Suppressor macrophage treated with lipopolysaccharide for 1 hour (primary cell): Measurements from ENCODE around the gene FASTKD2.

Source experiments
- DNase-seq, 3 donors: peaks; one replicate each; pipeline ENCODE4 v3.0.0-alpha.2; 2020 to 2022

The FASTKD2 gene

GRCh38 chr2:206765242-206766056 lies at the start of gene FASTKD2, which contains the start of gene MDH1B:
FASTKD2 (plus strand) TSS chr2:206765606; CDS start chr2:206766694, 1,088 bp downstream.
MDH1B (minus strand) TSS chr2:206765328; CDS start chr2:206765271, 57 bp downstream.
- peak; percentile 96 to 98 (median 96) for DNase-seq

- no peak for DNase-seq
These were observed 48.8 kb upstream of the FASTKD2 start for GRCh38 chr2:206716623-206717022.

- DNase-seq: no peak
These were observed 47.1 kb upstream of the FASTKD2 start, which contains the start of gene DYTN for GRCh38 chr2:206718296-206718695. DYTN (minus strand) TSS chr2:206718396; CDS start chr2:206718279, 117 bp downstream.

DNA sequence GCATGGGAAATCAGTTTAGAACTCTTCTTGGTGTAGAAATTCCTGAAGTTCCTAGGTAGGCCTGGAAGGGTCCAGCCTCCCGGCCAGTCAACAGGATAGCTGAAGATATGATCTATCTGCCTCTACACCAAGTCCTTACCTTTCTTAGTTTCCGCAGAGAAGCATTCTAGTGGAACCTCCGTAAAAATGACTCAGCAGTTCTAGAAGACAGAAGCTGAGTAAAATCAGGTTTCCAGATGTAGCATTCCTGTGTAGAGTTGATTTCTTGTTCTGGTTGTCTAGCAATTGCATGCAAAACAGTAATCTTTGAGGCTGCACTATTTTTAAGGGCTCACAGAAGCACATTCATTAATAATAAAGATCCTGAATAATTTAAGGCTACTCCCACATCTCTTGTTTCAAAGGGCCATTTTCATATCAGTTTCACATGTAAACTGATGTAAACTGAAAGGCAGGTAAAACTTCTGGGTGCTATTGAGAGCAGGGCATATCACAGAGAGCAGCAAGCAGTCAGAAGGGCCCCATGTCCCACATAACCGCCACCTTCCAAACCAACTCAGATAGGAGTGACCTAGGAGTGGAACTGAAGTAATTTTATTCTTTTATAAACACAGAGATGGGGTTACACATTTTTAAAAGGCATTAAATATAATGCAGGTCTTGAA lies 44.0 kb upstream of the FASTKD2 start:
- no peak for DNase-seq

GRCh38 chr2:206723288-206723687 lies 42.1 kb upstream of the FASTKD2 start:
- no peak for DNase-seq

DNA sequence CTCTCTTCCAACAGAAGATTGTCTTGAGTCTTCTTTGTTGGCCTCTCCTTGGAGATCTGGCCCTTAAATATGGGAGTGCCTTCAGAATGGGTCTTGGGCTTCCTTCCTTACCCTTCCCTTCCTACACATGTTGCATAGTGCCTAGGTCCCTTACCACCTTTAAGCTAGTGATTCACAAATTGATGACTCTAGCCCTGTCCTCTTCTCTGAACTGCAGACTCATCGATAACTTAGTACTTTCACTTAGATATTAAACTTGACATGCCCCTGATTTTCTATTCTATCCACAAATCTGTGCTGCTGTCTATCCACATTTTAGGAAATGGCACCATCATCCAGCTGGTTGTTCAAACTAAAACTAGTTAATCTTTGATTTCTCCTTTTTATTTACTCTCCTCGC lies 38.1 kb upstream of the FASTKD2 start:
- DNase-seq: no peak

DNA sequence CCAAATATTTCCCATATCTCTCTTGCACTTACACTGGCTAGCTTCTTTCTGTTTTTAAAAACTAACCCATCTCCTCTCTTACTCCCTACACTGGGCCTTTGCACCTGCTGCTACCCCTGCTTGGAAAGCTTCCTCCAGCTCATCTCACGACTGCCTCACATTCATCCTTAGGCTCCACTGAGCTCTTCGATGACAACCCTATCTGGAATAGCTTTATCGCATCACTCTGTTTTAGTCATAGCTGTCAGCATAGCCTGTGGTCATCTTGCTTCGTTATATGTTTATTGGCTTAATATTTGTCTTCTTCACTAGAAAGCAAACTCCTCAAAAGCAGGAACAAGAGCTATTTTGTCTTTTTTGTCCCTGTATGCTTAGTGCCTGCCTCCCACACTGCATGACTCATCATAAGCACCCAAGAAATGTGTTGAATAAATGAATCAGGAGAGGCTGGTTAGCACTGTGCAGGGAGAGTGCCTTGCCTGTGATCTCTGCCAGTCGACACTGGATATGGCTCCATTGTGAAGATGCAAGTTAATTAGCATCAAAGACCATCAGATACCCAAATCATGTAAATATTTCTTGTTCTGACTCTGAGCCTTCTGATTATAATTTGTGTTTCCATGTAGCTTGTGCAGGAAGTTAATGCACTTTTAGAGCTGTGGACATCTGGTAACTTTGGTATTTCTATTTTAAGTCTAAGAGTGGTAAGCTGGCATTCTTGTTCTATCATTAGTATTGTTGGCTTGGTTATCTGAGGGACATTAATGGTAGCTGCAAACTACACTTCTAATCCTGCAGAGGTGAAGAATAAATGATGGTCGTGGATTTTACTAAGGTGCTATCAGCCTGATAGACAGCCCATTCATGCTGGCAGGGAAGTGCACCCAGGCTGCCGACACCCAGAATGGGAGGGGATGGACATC lies 36.9 kb upstream of the FASTKD2 start:
- peak; percentile 69 to 73 (median 72) for DNase-seq

- no peak for DNase-seq
These were observed 32.1 kb upstream of the FASTKD2 start for GRCh38 chr2:206733341-206733740.

- no peak for DNase-seq
These were observed 28.5 kb upstream of the FASTKD2 start for GRCh38 chr2:206736935-206737334.

- DNase-seq: no peak
These were observed 26.1 kb upstream of the FASTKD2 start for GRCh38 chr2:206739271-206739670.

GRCh38 chr2:206740800-206741199 lies 24.6 kb upstream of the FASTKD2 start:
- DNase-seq: no peak

DNA sequence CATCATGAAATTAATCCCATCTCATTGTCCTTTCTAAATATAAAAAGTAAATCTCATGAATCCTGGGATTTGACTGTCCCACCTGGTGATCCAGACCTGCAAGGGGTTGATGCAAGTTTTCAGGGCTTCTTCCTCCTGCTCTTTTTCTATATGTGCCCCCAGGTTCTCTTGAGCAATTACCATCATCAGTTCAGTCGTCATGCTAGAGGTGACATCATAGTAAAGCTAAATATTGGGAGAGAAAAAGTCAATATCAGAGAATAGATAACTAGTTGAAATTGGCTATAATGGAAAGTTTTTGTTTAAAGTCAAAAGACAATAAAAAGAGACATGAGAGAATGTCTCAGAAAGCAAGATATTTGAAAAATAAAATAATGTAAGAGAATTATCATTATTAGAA lies 8.6 kb upstream of the FASTKD2 start:
- no peak for DNase-seq

DNA sequence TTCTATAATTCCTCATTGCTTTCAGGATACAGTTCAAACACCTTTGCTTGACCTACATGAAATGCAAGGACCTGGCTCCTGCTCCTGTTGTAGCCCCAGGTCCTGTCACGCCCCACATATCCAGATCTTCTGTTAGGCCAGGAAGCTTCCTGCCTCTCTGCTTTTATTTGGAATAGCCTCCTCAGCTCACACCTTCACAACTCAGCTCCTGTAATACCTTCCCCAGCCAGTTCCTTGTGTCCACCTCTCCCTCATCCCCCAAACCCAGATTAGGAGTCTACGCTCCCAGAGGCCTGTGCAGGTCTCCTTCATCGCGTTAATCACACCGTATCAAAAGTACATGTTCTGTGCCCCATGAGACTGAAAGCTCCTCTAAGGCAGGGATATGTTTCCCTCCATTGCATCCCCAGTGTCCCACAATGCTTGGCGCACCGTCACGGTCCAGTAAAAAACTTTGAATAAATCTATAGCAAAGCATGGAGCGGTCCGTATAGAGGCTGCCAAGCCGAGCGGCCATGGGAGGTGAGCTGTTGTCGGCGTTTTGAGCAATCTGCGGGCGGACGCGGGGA lies 649 bp upstream of the FASTKD2 start:
- DNase-seq: no peak

GRCh38 chr2:206766057-206766930 lies 888 bp downstream of the FASTKD2 start:
- DNase-seq: no peak

DNA sequence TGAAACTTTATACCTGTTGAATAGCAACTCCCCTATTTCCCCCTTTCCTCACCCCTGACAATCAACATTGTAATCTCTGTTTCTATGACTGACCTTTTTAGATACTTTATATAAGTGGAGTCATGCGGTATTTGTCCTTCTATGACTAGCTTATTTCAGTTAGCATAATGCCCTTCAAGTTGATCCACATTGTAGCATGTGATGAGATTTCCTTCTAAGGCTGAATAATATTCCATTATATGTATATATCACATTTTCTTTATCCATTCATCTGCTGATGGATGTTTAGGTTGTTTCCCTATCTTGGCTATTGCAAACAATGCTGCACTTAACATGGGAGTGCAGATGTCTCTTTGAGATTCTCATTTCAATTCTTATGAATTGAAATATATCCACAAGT lies 9.5 kb downstream of the FASTKD2 start:
- DNase-seq: no peak

GRCh38 chr2:206776432-206776831 lies 11.0 kb downstream of the FASTKD2 start:
- no peak for DNase-seq

DNA sequence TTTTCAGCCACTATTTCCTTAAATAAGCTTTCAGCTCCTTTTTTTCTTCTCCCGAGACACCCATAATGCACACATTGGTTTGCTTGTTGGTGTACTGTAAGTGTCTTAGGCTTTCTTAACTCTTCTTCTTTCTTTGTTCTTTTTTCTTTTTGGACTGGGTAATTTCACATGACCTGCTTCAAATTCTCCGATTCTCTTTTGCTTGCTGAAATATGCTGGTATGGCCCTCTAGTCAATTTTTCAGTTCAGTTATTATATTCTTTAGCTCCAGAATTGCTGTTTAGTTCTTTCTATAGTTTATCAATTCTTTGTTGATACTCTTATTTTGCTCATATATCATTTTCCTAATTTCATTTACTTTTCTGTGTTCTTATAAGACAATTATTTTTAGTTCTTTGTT lies 15.3 kb downstream of the FASTKD2 start:
- no peak for DNase-seq

DNA sequence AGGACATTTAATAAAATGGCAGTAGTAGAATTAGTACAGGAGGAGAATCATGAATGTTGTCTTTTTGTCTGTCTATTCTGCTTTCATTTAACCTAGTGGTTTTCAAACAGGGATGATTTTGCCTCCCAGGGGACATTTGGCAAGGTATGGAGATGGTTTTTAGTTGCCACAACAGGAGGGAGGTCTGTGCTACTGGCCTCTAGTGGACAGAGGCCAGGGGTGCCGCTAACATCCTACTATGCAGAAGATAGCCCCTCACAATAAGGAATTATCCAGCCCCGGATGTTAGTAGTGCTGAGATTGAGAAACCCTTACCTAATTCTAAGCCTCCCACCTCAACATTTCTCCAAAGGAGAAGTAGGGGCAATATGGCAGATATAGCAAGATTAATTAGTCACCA lies 18.3 kb downstream of the FASTKD2 start:
- peak in 2 of 3 donors; percentile 10 to 11 for DNase-seq

DNA sequence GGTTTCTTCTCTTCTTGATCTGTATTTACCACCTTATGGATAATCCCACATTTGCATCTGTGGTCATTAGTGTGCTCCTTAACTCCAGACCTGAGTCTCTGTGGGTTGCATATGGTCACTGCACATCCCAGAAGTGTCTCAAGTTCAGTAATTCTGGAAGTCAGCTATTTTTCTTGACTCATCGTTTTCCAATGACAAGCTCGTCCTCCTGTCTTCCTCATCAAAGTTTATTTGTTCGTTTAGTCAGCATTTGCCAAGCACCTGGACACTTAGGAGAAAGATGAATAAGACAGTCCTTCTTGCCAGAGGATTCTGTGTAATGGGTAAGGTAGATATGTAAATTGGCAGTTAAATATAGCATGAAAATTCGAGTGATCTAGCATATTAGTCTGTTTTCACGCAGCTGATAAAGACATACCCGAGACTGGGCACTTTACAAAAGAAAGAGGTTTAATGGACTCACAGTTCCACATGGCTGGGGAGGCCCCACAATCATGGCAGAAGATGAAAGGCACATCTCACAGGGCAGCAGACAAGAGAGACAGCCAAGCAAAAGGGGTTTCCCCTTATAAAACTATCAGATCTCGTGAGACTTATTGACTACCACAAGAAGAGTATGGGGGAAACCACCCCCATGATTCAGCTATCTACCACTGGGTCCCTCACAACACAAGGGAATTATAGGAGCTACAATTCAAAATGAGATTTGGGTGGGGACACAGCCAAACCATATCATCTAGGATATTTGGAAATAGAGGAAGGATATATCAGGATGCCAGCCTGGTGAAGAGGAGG lies 19.4 kb downstream of the FASTKD2 start:
- no peak for DNase-seq

DNA sequence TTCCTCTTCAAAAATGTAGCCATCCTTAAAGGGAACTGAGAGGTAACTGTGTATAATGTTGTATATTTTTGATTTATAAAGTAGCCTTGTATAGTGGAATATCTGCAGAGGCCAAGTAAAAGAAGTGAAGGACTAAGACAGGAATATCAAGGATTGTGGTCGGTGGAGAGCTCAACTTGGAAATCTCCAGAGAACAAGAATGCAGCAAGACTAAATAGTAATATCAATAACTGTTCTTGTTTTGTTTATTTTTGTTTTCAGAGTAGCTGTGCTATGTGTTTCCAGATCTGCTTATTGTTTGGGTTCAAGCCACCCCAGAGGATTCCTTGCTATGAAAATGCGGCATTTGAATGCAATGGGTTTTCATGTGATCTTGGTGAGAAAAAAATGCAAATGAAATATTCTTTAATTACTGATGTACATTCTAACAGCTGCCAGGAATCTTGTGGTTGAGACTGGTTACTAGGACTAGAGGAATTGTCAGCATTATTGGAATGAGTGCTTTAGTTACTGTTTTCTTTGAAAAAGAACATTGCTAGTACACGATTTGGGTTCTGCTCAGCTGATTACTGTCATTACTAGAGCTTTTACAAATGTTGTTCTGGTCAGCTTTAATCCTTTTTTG lies 25.0 kb downstream of the FASTKD2 start:
- DNase-seq: no peak
